Fibroblast of skin of scalp (primary cell): ENCODE results near the gene SLC4A5.

Experiments used
- DNase-seq: peaks from one replicate; pipeline ENCODE4 v3.0.0-alpha.2; 2013

SLC4A5 gene

GRCh38 chr2:74312913-74313312, 30.3 kb downstream of the SLC4A5 start:
- DNase-seq, result no peak

- DNase-seq, result no peak
Observed at GRCh38 chr2:74307720-74308119, 35.5 kb downstream of the SLC4A5 start.

- no peak for DNase-seq
Observed at GRCh38 chr2:74304332-74305148, 38.7 kb downstream of the SLC4A5 start.

GRCh38 chr2:74302865-74303264, 40.4 kb downstream of the SLC4A5 start:
- no peak for DNase-seq

GRCh38 chr2:74301262-74301661, 42.0 kb downstream of the SLC4A5 start:
- DNase-seq, result no peak

- no peak for DNase-seq
Observed at GRCh38 chr2:74300506-74300905, 42.7 kb downstream of the SLC4A5 start.

GRCh38 chr2:74297950-74298349, 45.3 kb downstream of the SLC4A5 start:
- no peak for DNase-seq

GRCh38 chr2:74297391-74297790, 45.8 kb downstream of the SLC4A5 start:
- DNase-seq, result no peak

- no peak for DNase-seq
Observed at GRCh38 chr2:74293191-74293991, 49.8 kb downstream of the SLC4A5 start.

- peak; percentile 4 for DNase-seq
Observed at GRCh38 chr2:74292751-74293150, 50.5 kb downstream of the SLC4A5 start.

GRCh38 chr2:74291886-74292621, 51.2 kb downstream of the SLC4A5 start:
- no peak for DNase-seq

GRCh38 chr2:74291218-74291544, 52.0 kb downstream of the SLC4A5 start:
- no peak for DNase-seq

- DNase-seq, result no peak
Observed at GRCh38 chr2:74290466-74291217, 52.6 kb downstream of the SLC4A5 start.

- DNase-seq, result no peak
Observed at GRCh38 chr2:74290066-74290465, 53.1 kb downstream of the SLC4A5 start.

GRCh38 chr2:74286725-74287124, 56.5 kb downstream of the SLC4A5 start:
- no peak for DNase-seq

GRCh38 chr2:74281141-74281975, 61.9 kb downstream of the SLC4A5 start:
- DNase-seq, result no peak

GRCh38 chr2:74278694-74279093, 64.5 kb downstream of the SLC4A5 start:
- DNase-seq, result no peak

- DNase-seq, result no peak
Observed at GRCh38 chr2:74278176-74278575, 65.0 kb downstream of the SLC4A5 start.

- no peak for DNase-seq
Observed at GRCh38 chr2:74275228-74275627, 68.0 kb downstream of the SLC4A5 start.

- no peak for DNase-seq
Observed at GRCh38 chr2:74269667-74270066, 73.5 kb downstream of the SLC4A5 start.

GRCh38 chr2:74267068-74267467, 76.1 kb downstream of the SLC4A5 start:
- no peak for DNase-seq

- peak; percentile 3 for DNase-seq
Observed at GRCh38 chr2:74264281-74264680, 78.9 kb downstream of the SLC4A5 start.
